C4-2B (cell line): Measurements from ENCODE around the gene LDLRAD2.

Experiments used
- ZFX ChIP-seq: fragments of 450-650 bp; IDR thresholded peaks from 2 replicates; pipeline ENCODE4 v1.6.1; 2017
- TF ChIP-seq, protein P1 (sequence below): fragments of 450-650 bp; conservative IDR thresholded peaks from 2 replicates; pipeline ENCODE4 v1.5.1; 2017; ENCODE audit warnings: mild to moderate bottlenecking

DNA sequence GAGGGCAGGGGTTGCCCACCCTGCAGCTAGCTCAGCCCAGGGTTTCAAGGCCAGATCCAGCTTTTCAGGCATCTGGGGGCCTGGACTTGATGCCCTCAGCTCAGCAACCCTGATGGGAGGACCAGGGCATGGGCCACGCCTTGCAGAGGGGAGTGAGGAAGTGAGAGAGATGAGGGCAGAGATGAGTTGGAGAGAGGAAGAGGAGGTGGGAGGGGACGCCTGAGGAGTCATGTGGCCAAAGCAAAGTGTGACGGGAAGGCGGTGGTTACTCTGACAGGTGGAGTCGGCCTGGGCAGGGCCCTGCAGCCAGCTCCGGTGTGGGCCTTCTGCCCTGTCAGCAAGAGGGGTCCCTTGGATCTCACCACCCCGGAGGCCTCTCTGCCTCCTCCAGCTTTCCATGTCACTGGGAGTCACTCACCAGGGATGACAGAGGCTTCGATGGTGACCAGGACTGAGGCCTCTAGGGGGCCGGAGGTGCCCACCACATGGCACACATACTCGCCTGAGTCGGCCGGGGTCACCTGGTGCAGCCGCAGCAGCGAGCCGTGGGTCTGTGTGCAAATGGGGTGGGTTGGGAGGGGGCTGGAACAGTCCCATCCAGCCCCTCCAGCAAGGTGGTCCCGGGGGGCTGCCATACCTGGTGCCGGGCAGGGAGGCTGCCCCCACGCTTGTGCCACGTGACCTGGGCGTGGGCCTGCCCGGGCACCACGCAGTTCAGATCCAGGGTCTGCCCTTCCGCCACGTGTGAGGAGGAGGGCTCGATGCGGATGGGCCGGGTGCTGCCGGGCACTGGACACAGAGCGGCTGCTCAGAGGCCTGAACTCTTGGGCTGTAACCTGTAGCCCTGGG is 40.4 kb downstream of the LDLRAD2 start:
- TF ChIP-seq, protein P1, sequence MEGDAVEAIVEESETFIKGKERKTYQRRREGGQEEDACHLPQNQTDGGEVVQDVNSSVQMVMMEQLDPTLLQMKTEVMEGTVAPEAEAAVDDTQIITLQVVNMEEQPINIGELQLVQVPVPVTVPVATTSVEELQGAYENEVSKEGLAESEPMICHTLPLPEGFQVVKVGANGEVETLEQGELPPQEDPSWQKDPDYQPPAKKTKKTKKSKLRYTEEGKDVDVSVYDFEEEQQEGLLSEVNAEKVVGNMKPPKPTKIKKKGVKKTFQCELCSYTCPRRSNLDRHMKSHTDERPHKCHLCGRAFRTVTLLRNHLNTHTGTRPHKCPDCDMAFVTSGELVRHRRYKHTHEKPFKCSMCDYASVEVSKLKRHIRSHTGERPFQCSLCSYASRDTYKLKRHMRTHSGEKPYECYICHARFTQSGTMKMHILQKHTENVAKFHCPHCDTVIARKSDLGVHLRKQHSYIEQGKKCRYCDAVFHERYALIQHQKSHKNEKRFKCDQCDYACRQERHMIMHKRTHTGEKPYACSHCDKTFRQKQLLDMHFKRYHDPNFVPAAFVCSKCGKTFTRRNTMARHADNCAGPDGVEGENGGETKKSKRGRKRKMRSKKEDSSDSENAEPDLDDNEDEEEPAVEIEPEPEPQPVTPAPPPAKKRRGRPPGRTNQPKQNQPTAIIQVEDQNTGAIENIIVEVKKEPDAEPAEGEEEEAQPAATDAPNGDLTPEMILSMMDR, result no peak
- TF ChIP-seq ZFX, result no peak
